GM18867 (cell line): ENCODE measurements around the gene REG3G.

ENCODE experiments used
- ATAC-seq: cut with Tn5 transposase; IDR thresholded peaks from one replicate; pipeline ENCODE4 v1.9.1; 2021; ENCODE audit warnings: mild to moderate bottlenecking, moderate library complexity; ENCODE audit not compliant: unreplicated experiment

The REG3G gene

GRCh38 chr2:79025421-79025820 is at the start of gene REG3G:
Gene REG3G (plus strand): TSS chr2:79025702. CDS start chr2:79026094, 392 bp downstream.
- ATAC-seq = no peak

GRCh38 chr2:78977661-78978145 is 47.8 kb upstream of the REG3G start:
- peak; percentile 98 for ATAC-seq

- no peak for ATAC-seq
Observed at GRCh38 chr2:78978340-78978739, 47.2 kb upstream of the REG3G start.

- peak; percentile 44 for ATAC-seq
Observed at GRCh38 chr2:78979380-78980151, 45.9 kb upstream of the REG3G start.

GRCh38 chr2:78980152-78980465 is 45.4 kb upstream of the REG3G start:
- ATAC-seq = no peak

GRCh38 chr2:78980871-78981270 is 44.6 kb upstream of the REG3G start:
- ATAC-seq = no peak

GRCh38 chr2:78982638-78983330 is 42.7 kb upstream of the REG3G start:
- ATAC-seq = no peak

- no peak for ATAC-seq
Observed at GRCh38 chr2:78984386-78984785, 41.1 kb upstream of the REG3G start.

- no peak for ATAC-seq
Observed at GRCh38 chr2:78985558-78985957, 39.9 kb upstream of the REG3G start.

- ATAC-seq = no peak
Observed at GRCh38 chr2:78989051-78989450, 36.5 kb upstream of the REG3G start.

- no peak for ATAC-seq
Observed at GRCh38 chr2:78992451-78992806, 33.1 kb upstream of the REG3G start.

- ATAC-seq = no peak
Observed at GRCh38 chr2:78992807-78993517, 32.5 kb upstream of the REG3G start.

- no peak for ATAC-seq
Observed at GRCh38 chr2:78993518-78994148, 31.9 kb upstream of the REG3G start.

- ATAC-seq = no peak
Observed at GRCh38 chr2:78994789-78995188, 30.7 kb upstream of the REG3G start.

GRCh38 chr2:78999406-78999805 is 26.1 kb upstream of the REG3G start:
- no peak for ATAC-seq

- no peak for ATAC-seq
Observed at GRCh38 chr2:79000008-79000576, 25.4 kb upstream of the REG3G start.

GRCh38 chr2:79001285-79001684 is 24.2 kb upstream of the REG3G start:
- ATAC-seq = no peak

GRCh38 chr2:79004680-79005079 is 20.8 kb upstream of the REG3G start:
- ATAC-seq = no peak

GRCh38 chr2:79005216-79005615 is 20.3 kb upstream of the REG3G start:
- no peak for ATAC-seq

GRCh38 chr2:79009388-79009787 is 16.1 kb upstream of the REG3G start:
- ATAC-seq = no peak

- no peak for ATAC-seq
Observed at GRCh38 chr2:79011496-79011895, 14.0 kb upstream of the REG3G start.
